IMR-90 (cell line): Measurements from ENCODE around the gene NEURL1. TPM values are rescaled to one million over a fixed set of nuclear protein-coding genes. Genes with fewer than 3 reads are reported as not detected.
A peak's percentile ranks its signal among the peaks of the same experiment; 100 is the strongest.

Source experiments
- ATAC-seq: fragments of 200-7000 bp; cut with Tn5 transposase; 2 replicates; pipeline ENCODE4 v1.9.1; 2020; ENCODE audit warnings: low read depth, mild to moderate bottlenecking, moderate library complexity
- BruUV-seq: library from RNA; stranded (reverse); fragments of 400-500 nt; replicated peaks from 2 replicates; lab custom pipeline; 2021; lab: Mats Ljungman, UMichigan
- CTCF ChIA-PET: fragments of 300-600 bp; formaldehyde crosslinking; extraction: SDS; loops from one replicate; lab custom pipeline; 2021; ENCODE audit warnings: antibody characterized with exemption; lab: Yijun Ruan, JAX
- POLR2A ChIA-PET: fragments of 300-600 bp; sonication (Branson Sonifier 250); formaldehyde crosslinking; loops from one replicate; lab custom pipeline; 2022; ENCODE audit warnings: antibody characterized with exemption; ENCODE audit not compliant: unreplicated experiment; lab: Charles Lee
- DNase-seq: peaks from one replicate; pipeline ENCODE4 v3.0.0; 2013
- H2AFZ ChIP-seq: replicated peaks from 2 replicates; pipeline ENCODE3; 2013; ENCODE audit warnings: low read length, mild to moderate bottlenecking; ENCODE audit not compliant: poor library complexity
- H2AK5ac ChIP-seq: 2 replicates; pipeline ENCODE4 v1.6.1; 2013; ENCODE audit warnings: low read depth, low read length, inconsistent platforms
- H2AK9ac ChIP-seq: replicated peaks from 2 replicates; pipeline ENCODE3; 2013; ENCODE audit warnings: mild to moderate bottlenecking, low read depth, low read length, moderate library complexity; ENCODE audit not compliant: poor library complexity
- H2BK120ac ChIP-seq: 2 replicates; pipeline ENCODE4 v1.6.1; 2013; ENCODE audit warnings: low read depth, low read length, inconsistent platforms
- H2BK15ac ChIP-seq: 3 replicates; pipeline ENCODE4 v1.6.1; 2013; ENCODE audit warnings: low read depth, low read length, inconsistent platforms
- H2BK20ac ChIP-seq: 2 replicates; pipeline ENCODE4 v1.6.1; 2013; ENCODE audit warnings: low read depth, mild to moderate bottlenecking, inconsistent platforms, low read length, moderate library complexity
- H2BK5ac ChIP-seq: 2 replicates; pipeline ENCODE4 v1.6.1; 2013; ENCODE audit warnings: mild to moderate bottlenecking, low read depth, low read length, inconsistent platforms; ENCODE audit not compliant: poor library complexity, severe bottlenecking
- H3K14ac ChIP-seq: replicated peaks from 2 replicates; pipeline ENCODE4 v1.6.1; 2013; ENCODE audit warnings: low read depth, low read length, inconsistent platforms
- H3K18ac ChIP-seq: 2 replicates; pipeline ENCODE4 v1.6.1; 2013; ENCODE audit warnings: low read depth, low read length, control low read depth
- H3K23ac ChIP-seq: 2 replicates; pipeline ENCODE4 v1.6.1; 2013; ENCODE audit warnings: low read depth, low read length, inconsistent platforms
- H3K27ac ChIP-seq: 2 replicates; pipeline ENCODE4 v1.5.1; 2013; ENCODE audit warnings: mild to moderate bottlenecking, control low read depth, low read length; ENCODE audit not compliant: insufficient read depth
- H3K27me3 ChIP-seq: 2 replicates; pipeline ENCODE4 v1.6.1; 2013; ENCODE audit warnings: low read length; ENCODE audit not compliant: control insufficient read depth, insufficient read depth
- H3K36me3 ChIP-seq: 2 replicates; pipeline ENCODE4 v1.6.1; 2013; ENCODE audit warnings: low read length, mixed read lengths; ENCODE audit not compliant: control insufficient read depth, insufficient read depth
- H3K4ac ChIP-seq: 2 replicates; pipeline ENCODE4 v1.6.1; 2013; ENCODE audit warnings: low read depth, low read length, inconsistent platforms
- H3K4me1 ChIP-seq: 2 replicates; pipeline ENCODE4 v1.6.1; 2013; ENCODE audit warnings: low read length, mixed read lengths; ENCODE audit not compliant: control insufficient read depth, insufficient read depth
- H3K4me2 ChIP-seq: 2 replicates; pipeline ENCODE4 v1.6.1; 2013; ENCODE audit warnings: low read depth, mild to moderate bottlenecking, control low read depth, low read length, moderate library complexity
- H3K4me3 ChIP-seq: 2 replicates; pipeline ENCODE4 v1.5.1; 2013; ENCODE audit warnings: low read depth, mild to moderate bottlenecking, control low read depth, low read length, moderate library complexity; ENCODE audit not compliant: insufficient read depth
- H3K56ac ChIP-seq: 2 replicates; pipeline ENCODE4 v1.6.1; 2013; ENCODE audit warnings: low read length, inconsistent platforms; ENCODE audit not compliant: insufficient read depth; ENCODE audit errors: extremely low read depth
- H3K79me1 ChIP-seq, 2 experiments: 2 replicates each; pipeline ENCODE4 v1.6.1; 2013; ENCODE audit warnings: low read length in 2 of 2, inconsistent platforms in 1 of 2, low read depth in 1 of 2
- H3K9ac ChIP-seq: 2 replicates; pipeline ENCODE4 v1.6.1; 2013; ENCODE audit warnings: low read depth, low read length, control low read depth
- H3K9me1 ChIP-seq: 2 replicates; pipeline ENCODE4 v1.6.1; 2013; ENCODE audit warnings: low read length, inconsistent platforms; ENCODE audit not compliant: insufficient read depth
- H3K9me3 ChIP-seq: 2 replicates; pipeline ENCODE4 v1.6.1; 2013; ENCODE audit warnings: low read length; ENCODE audit not compliant: control insufficient read depth, insufficient read depth
- H4K20me1 ChIP-seq: 2 replicates; pipeline ENCODE4 v1.6.1; 2013; ENCODE audit warnings: low read length, inconsistent platforms; ENCODE audit not compliant: insufficient read depth
- H4K5ac ChIP-seq: 2 replicates; pipeline ENCODE4 v1.6.1; 2013; ENCODE audit warnings: mild to moderate bottlenecking, low read depth, low read length, control low read depth
- H4K8ac ChIP-seq, 2 experiments: 2 replicates each; pipeline ENCODE4 v1.6.1; 2013; ENCODE audit warnings: low read depth in 2 of 2, low read length in 2 of 2, control low read depth in 1 of 2, inconsistent platforms in 1 of 2
- H4K91ac ChIP-seq: 2 replicates; pipeline ENCODE4 v1.6.1; 2013; ENCODE audit warnings: low read depth, low read length, inconsistent platforms; ENCODE audit not compliant: insufficient read depth
- BHLHE40 ChIP-seq: fragments of 150-350 bp; IDR thresholded peaks from 2 replicates; pipeline ENCODE4 v1.6.1; 2016; ENCODE audit warnings: mild to moderate bottlenecking, low read depth, low read length
- CHD1 ChIP-seq: IDR thresholded peaks from 2 replicates; pipeline ENCODE4 v1.6.1; 2012; ENCODE audit warnings: low read depth, low read length, improper control_type of control experiment
- CTCF ChIP-seq: conservative IDR thresholded peaks from 2 replicates; pipeline ENCODE4 v1.5.1; 2012; ENCODE audit warnings: mild to moderate bottlenecking, low read depth, low read length, improper control_type of control experiment
- ELK1 ChIP-seq: fragments of 150-350 bp; IDR thresholded peaks from 2 replicates; pipeline ENCODE4 v1.6.1; 2016; ENCODE audit warnings: low read depth, mild to moderate bottlenecking, low read length, moderate library complexity, borderline replicate concordance
- FOS ChIP-seq: fragments of 150-350 bp; IDR thresholded peaks from 2 replicates; pipeline ENCODE4 v1.6.1; 2016; ENCODE audit warnings: low read depth, low read length
- MAFK ChIP-seq: IDR thresholded peaks from 2 replicates; pipeline ENCODE4 v1.6.1; 2012; ENCODE audit warnings: low read depth, low read length, improper control_type of control experiment
- MAZ ChIP-seq: IDR thresholded peaks from 2 replicates; pipeline ENCODE4 v1.6.1; 2012; ENCODE audit warnings: low read depth, mild to moderate bottlenecking, low read length, improper control_type of control experiment, moderate library complexity, borderline replicate concordance
- MXI1 ChIP-seq: IDR thresholded peaks from 2 replicates; pipeline ENCODE4 v1.6.1; 2012; ENCODE audit warnings: low read depth, mild to moderate bottlenecking, low read length, moderate library complexity, borderline replicate concordance
- NFE2L2 ChIP-seq: fragments of 150-350 bp; IDR thresholded peaks from 2 replicates; pipeline ENCODE4 v1.6.1; 2016; ENCODE audit warnings: low read depth, mild to moderate bottlenecking, low read length
- POLR2A ChIP-seq: IDR thresholded peaks from 2 replicates; pipeline ENCODE4 v1.6.1; 2012; ENCODE audit warnings: mild to moderate bottlenecking, low read depth, low read length
- RAD21 ChIP-seq: IDR thresholded peaks from 2 replicates; pipeline ENCODE4 v1.6.1; 2012; ENCODE audit warnings: low read length, improper control_type of control experiment
- RFX5 ChIP-seq: IDR thresholded peaks from 2 replicates; pipeline ENCODE4 v1.8.0; 2012; ENCODE audit warnings: low read depth, mild to moderate bottlenecking, low read length, moderate library complexity
- SMC3 ChIP-seq: fragments of 150-350 bp; IDR thresholded peaks from 2 replicates; pipeline ENCODE4 v1.6.1; 2016; ENCODE audit warnings: low read depth, mild to moderate bottlenecking, antibody characterized with exemption, low read length, moderate library complexity
- USF2 ChIP-seq: fragments of 150-350 bp; IDR thresholded peaks from 2 replicates; pipeline ENCODE4 v1.6.1; 2017; ENCODE audit warnings: mild to moderate bottlenecking, antibody characterized with exemption, low read length, low read depth
- WGBS, 2 experiments: methylation state at CpG; one replicate each; pipeline versions ENCODE4 v1.1.5 to v1.1.7; 2013; ENCODE audit warnings: missing lambda C conversion rate in 2 of 2; ENCODE audit not compliant: insufficient read length in 1 of 2; ENCODE audit errors: extremely low coverage in 2 of 2; 5-methylcytosine and 5-hydroxymethylcytosine counted together
- dilution Hi-C: fragments of 300-500 bp; cut with HindIII; formaldehyde crosslinking; loops from one replicate; pipeline ENCODE4 v1.14.3; 2018; ENCODE audit warnings: low sequenced_read_pairs; ENCODE audit not compliant: unreplicated experiment
- in situ Hi-C: fragments of 300-500 bp; cut with MboI; formaldehyde crosslinking; loops from 3 replicates; pipeline ENCODE4 v1.14.3; 2019; ENCODE audit warnings: low sequenced_read_pairs, inconsistent platforms, mixed read lengths
- intact Hi-C: fragments of 100-400 bp; cut with micrococcal nuclease; formaldehyde crosslinking; loops from 2 replicates; pipeline ENCODE4 v1.10.0; 2022
- polyA plus RNA-seq, 3 experiments: library from polyadenylated mRNA; depleted of rRNA; stranded (reverse); fragments of >200 nt; gene quantifications; 2 replicates each; pipeline ENCODE4 v1.2.3, GENCODE V29; 2012; ENCODE audit warnings: low replicate concordance in 1 of 3
- total RNA-seq: library from RNA; depleted of rRNA; stranded (reverse); fragments of >200 nt; gene quantifications from 2 replicates; pipeline ENCODE4 v1.2.3, GENCODE V29; 2012

Gene NEURL1
- total and polyA plus RNA-seq, 2 of the 4 experiments (the other 2 are of a cell fraction): 0.36 to 0.82 TPM

- dilution Hi-C loops: no loop called here
- H2BK120ac ChIP-seq: no peak overlapping the region
- no peaks in the 10 kb centered on the region for H3K9me1 ChIP-seq
- no peak overlapping the region for H3K4ac ChIP-seq
- WGBS, 2 experiments: 94% methylated on average over 8 of the region's 16 CpGs; no CpG with 5 or more reads in 1 of the 2 experiments
- H2BK5ac ChIP-seq: no peak overlapping the region
- H2AK5ac ChIP-seq: no peak overlapping the region
- TF ChIP-seq MAFK (no peak), FOS (no peak), SMC3 (no peak), USF2 (no peak), RFX5 (no peak), RAD21 (no peak), MAZ (no peak), NFE2L2 (no peak), POLR2A (no peak), MXI1 (no peak), CTCF (no peak), CHD1 (no peak), BHLHE40 (no peak), ELK1 (no peak)
- intact Hi-C loops: no loop called here
- no peaks in the 10 kb centered on the region for H3K27me3 ChIP-seq
- no peak overlapping the region for H3K9ac ChIP-seq
- peaks cover 0 to 28% of the 10 kb centered on the region in 2 experiments; a peak in 2 of 4 replicates for H3K79me1 ChIP-seq
- no peak overlapping the region for H2BK20ac ChIP-seq
- in situ Hi-C loops: no loop called here
- H3K18ac ChIP-seq: no peak overlapping the region
- H2AK9ac ChIP-seq: no peak overlapping the region
- no peak overlapping the region for H3K23ac ChIP-seq
- H2BK15ac ChIP-seq: no peak overlapping the region
- H3K27ac ChIP-seq: no peak overlapping the region
- no peak overlapping the region for H3K4me3 ChIP-seq
- no peak overlapping the region for H3K56ac ChIP-seq
- ATAC-seq (no peak), DNase-seq (no peak)
- H3K9me3 ChIP-seq: no peaks in the 10 kb centered on the region
- no peak overlapping the region for H4K91ac ChIP-seq
- H3K4me2 ChIP-seq: no peak overlapping the region
- no peak overlapping the region for H4K5ac ChIP-seq
- H3K36me3 ChIP-seq: peaks cover 44% of the 10 kb centered on the region
- ChIA-PET CTCF (interaction anchor here (1.3 kb wide), 1 partner anchor 83 kb away, joined by 3 read pairs; no protein-coding TSS in a partner anchor), POLR2A (no interaction called here)
- no peak overlapping the region for H3K14ac ChIP-seq
- no peaks in the 10 kb centered on the region for H3K4me1 ChIP-seq
- H4K8ac ChIP-seq: no peak overlapping the region
- H2AFZ ChIP-seq: peak overlapping the region; percentile 27
- peaks cover 3% of the 10 kb centered on the region; the same call in 1 of the 2 replicates for H4K20me1 ChIP-seq
- BruUV-seq: no TSS peak
Observed at GRCh38 chr10:103602852-103603155, 109.3 kb downstream of the NEURL1 start.
